HG03457 (cell line): Measurements from ENCODE around the gene TSHR.
"Not testable (repeated sequence)": the region's sequence is repeated elsewhere in the genome, so short reads cannot be mapped to it uniquely, and the experiment has no call there.

Source experiments
- ATAC-seq: cut with Tn5 transposase; IDR thresholded peaks from one replicate; pipeline ENCODE4 v1.9.1; 2021; ENCODE audit warnings: moderate number of reproducible peaks; ENCODE audit not compliant: unreplicated experiment

Gene TSHR

GRCh38 chr14:80948291-80948690 lies 7.1 kb upstream of the TSHR start:
- ATAC-seq = no peak

DNA sequence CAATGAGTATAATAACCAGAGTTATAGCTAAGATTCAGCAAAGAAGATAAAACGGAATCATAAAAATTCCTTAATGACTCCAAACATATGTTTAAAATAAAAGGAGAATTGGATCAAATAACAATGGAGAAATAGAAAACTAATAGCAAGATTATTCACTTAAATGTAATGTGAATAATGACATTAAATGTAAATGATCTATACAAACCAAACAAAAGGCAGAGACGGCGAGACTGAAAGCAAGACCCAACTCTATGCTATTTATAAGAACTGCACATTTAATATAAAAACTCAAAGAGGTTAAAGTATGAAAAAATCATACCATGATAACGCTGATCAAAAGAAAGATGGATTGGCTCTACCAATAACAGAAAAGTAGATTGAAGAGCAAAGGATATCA lies 3.9 kb upstream of the TSHR start:
- ATAC-seq = no peak

DNA sequence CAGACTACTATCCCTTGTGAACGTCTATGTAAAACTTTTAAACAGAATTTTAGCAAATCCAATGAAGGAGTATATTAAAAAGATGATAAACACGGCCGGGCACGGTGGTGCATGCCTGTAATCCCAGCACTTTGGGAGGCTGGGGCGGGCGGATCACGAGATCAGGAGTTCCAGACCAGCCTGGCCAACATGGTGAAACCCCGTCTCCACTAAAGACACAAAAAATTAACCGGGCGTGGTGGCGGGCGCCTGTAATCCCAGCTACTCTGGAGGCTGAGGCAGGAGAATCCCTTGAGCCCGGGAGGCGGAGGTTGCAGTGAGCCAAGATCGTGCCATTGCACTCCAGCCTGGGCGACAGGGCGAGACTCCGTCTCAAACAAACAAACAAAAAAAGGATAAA lies 2.2 kb upstream of the TSHR start:
- ATAC-seq = not testable (repeated sequence)

DNA sequence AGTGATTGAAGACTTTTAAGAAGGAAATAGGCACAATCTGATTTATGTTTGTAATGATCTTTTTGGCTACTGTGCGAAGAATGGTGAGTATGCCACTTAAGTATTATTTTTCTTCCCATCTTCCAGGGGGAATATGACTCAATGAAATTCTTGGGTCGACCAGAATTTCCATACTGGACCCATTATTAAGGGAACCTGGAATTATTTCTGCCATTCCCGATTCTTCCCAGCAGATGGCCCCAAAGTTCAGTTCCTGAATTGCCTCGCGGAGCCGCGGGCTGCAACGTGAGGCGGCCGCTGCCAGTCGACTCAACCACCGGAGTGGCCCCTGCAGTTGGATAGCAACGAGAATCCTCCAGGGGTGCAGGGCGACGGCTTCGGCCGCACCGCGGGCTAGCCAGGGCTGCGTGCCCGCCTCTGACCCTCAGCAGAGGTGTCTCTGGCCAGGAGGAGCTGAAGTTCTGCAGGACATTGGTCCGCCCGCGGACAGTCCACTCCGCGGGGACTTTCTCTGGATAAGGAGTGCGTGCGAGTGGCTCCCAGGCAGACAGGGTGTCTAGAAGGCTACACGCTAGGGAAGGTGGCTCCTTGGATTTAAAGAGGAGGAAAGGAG lies 628 bp upstream of the TSHR start:
- ATAC-seq = no peak

- no peak for ATAC-seq
These were observed 681 bp downstream of the TSHR start for GRCh38 chr14:80956102-80956501.

DNA sequence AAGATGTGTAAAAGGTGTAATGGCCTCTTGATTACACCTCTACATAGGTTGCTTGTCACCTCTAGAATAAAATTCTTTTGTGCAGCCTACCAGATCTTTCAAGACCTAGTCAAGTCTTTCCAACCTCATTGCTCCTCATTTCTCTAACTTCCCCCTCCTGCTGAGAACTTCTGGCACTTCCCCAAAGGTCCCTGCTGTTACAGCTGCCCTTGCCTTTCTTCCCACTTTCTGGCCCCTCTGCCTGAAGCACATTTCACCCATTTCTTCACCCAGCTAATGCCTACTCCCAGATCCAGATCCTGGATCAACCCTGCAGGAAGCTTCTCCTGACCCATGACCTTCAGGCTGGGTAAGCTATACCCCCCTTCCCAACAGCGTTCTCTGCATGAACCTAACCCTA lies 1.5 kb downstream of the TSHR start:
- no peak for ATAC-seq

DNA sequence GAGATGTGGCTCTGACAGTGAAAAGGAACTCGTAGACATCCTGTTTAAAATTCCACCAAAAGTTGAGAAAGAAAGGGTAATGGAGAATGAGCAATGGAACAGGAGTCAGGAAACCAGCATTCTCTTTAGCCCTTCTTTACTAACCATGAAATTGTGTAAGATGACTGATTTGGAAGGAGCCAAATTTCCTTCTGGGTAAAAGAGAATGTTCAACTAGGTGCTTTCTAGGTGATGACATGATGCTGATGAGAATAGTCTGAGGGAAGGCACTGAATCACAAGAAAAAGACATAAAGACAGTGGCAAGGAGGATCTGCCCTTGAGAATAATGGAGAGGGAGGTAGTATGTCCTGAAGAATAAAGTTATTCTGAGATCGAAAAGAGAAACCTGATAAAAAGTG lies 2.2 kb downstream of the TSHR start:
- no peak for ATAC-seq

- ATAC-seq = no peak
These were observed 2.8 kb downstream of the TSHR start for GRCh38 chr14:80958226-80958625.

DNA sequence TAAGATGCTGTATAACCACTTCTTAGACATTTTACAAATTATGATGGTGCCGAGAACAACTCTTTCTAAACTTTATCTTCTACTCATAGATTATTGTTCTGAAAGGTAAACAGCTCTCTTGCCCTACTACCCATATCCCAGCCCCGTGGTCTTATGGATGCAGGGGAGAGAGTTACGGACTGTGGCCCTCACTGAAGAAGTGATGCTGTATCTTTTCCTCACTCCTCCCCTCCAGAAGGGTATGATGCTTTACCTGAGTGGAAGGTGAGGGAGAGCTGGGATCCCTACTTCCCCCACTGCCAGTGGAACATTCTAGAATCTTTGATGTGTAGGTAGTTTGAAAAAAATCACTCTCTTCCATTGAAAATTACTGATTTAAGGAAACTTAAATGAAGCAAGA lies 3.5 kb downstream of the TSHR start:
- no peak for ATAC-seq

DNA sequence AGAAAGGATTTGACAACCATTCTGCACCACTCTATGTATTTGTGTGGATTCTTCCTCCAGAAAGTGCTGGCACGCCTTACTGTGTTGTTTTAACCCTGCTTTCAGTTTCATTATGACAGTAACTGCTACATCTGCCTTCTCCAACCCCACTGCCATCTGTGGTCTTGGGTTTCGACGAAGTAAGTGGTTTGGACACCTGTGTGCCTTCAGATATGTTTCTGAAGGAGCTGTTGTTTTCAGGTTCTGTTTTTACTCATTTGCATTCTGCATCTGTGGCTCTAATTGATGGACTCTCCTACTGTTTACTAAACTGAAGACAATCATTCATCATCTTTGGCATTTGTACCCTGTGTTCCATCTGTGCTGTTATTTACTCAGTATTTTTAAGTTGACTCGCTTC lies 4.1 kb downstream of the TSHR start:
- peak; percentile 98 for ATAC-seq

DNA sequence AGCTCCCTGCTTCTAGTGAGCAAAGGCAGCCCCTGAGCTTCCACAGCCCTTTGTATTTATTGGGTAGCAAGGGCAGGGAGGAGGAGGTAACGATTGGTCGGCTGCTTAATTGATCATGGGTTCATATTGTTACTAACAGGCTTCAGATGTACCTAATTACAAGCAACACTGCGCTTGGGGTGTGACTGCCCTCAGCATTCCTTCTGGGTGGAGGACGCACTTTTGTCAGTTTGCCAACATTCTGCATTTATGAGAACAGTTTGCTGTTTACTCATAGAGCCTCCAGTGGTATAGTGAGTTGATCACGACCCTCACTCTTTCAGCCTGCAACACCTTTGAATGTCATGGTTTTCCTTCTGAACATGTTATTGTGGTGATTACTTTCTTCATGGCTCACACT lies 9.6 kb downstream of the TSHR start:
- no peak for ATAC-seq

- no peak for ATAC-seq
These were observed 18.7 kb downstream of the TSHR start for GRCh38 chr14:80973931-80974641.

DNA sequence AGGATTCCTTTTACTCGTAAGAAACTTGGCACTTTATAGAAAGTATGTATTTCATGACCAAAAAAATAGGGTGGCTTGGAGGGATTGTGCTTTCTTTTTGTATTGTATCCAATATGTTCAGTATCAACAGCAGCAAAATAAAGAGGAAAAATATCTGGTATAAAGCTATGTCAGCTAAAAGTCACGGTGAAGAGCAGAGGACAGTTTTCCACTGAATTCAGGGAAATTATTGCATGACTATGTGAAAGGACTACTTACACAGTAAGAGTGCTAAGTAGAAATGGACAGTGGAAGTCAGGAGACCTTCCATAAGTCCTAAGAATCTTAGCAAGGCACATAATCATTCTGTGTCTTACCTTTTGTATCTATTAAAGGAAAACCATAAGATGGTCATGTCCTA lies 19.3 kb downstream of the TSHR start:
- no peak for ATAC-seq

DNA sequence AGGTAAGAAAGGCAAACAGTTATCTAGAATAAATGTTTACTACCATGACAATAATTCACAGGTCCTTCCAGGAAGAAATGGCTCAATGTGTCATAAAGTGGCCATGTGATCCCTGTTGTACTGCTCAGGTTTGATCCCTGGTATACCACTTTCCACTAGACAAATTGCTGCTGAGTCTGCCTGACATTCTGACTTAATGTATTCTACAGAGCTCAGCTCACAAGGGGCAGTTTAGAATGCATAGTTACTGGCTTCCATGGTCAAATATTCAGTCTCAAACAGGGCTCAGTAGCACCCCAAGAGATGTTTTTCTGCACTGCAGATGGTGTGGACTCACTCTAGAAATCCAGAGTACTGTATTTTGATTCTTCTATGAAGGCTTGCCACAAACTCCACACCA lies 21.8 kb downstream of the TSHR start:
- no peak for ATAC-seq

DNA sequence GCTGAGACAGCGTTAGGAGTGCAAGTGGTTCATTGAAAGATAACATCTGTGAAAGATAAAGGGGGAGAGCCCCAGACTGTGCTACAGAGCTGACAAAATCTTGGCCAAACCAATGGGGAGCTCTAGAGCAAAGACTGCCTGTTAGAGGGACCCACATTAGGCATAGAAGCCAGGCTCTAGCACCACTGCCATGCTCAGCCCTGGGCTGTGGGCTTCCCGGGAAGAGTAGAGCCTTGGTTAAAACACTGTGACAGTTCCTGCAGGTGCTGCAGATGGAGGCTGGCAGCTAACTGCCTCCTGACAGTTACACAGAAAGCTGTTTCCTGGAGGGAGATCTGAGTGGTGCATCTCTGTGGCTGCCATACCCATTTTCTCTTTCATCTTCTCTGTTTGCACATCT lies 23.0 kb downstream of the TSHR start:
- no peak for ATAC-seq

DNA sequence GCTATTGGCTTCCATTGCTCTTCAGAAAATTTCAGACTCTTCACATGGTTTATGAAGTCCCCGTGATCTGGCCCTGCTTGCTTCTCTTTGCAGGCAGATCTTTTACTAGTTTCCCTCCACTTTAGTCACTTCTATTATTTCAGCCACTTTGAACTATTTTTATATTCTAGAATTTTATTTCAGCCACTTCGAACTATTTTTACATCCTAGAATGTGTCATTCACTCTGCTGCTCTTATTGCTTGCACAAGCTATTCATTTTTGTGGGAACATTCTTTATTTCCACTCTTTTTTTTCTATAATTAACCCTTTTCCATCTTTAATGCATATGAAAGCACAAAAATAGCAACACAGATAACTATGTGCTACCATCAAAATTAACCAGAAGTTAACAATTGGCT lies 24.5 kb downstream of the TSHR start:
- ATAC-seq = no peak

DNA sequence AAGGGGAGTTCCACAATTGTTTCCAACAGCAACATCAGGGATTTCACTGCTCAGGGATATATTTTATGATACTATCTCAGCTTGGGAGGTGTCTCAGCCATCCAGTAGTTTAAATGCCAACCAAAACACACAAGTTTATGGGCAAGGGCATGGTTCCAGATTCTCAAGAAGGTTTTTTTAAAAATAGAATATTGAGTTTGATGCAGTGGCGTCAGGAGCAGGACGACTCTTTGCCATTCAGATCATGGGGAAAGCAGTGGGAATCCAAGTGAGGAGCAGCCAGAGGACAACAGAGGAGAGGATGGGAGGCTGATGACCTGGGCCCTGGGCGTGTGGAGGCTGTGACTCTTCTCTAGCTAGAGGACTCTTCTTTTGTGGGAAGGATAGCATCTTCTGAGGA lies 25.7 kb downstream of the TSHR start:
- ATAC-seq = no peak

DNA sequence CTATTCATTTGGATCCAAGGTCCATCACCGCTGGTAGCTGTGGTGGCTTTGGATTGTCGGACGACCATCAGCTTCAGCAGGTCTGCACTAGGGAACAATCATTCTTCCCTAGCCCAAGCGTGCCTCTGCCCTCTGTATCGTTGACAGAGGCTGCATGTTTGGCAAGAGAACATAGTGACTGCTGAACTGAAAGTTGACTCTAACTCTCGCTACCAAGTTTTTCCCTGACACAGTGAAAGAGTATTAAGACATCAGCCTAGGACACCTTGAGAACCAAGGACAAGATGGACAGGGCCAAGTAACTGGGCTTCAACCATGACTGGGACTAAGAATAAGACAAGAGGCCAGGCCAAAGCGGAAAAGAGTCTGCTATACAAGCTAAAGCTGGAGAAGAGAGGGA lies 26.3 kb downstream of the TSHR start:
- no peak for ATAC-seq

GRCh38 chr14:80982711-80983110 lies 27.3 kb downstream of the TSHR start:
- ATAC-seq = no peak

DNA sequence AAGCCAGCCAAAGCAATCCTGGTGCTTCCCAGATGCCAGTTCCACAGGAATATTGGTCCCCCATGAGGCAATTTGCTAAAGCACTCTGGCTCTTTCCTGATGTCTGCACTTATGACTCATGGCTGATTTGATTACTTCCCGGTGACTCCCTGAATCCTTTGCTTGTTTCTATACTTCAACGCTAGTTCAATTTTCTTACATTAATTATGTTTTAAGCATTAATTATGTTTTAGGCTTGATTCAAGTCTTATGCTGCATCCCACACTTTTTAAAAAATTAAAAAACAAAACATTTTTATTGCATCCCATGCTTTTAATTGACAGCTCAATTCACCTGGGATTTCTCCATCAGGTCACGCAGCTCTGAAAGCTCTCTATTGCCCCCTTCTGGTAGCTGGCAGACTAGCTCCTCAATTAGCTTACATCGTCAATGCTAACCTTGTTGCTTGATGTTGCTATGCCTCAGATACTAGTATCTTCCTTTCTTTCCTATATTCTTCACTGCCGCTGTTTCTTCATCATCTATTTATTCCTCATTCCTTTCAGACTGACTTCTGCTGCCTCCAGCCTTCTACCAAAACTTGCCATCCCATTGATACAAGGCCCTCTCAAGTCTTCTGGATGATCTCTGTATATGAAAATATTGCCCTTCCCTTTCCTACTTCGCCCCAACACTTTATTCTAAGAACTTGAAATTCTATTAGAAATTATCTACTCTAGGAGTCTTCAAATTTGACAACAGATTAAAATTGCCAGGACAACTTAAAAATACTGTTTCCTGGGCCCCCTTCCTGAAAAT lies 32.0 kb downstream of the TSHR start:
- no peak for ATAC-seq

DNA sequence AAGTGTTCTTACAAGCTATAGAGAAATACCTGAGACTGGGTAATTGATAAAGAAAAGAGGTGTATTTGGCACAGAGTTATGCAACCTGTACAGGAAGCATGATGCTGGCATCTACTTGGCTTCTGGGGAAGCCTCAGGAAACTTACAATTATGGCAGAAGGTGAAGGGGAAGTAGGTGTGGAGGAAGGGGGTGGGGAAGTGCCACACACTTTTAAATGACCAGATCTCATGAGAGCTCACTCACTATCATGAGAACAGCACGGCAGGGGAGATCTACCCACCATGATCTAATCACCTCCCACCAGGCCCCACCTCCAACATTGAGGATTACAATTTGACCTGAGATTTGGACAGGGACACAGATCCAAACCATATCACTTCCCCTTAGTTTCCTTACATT lies 32.8 kb downstream of the TSHR start:
- ATAC-seq = no peak

DNA sequence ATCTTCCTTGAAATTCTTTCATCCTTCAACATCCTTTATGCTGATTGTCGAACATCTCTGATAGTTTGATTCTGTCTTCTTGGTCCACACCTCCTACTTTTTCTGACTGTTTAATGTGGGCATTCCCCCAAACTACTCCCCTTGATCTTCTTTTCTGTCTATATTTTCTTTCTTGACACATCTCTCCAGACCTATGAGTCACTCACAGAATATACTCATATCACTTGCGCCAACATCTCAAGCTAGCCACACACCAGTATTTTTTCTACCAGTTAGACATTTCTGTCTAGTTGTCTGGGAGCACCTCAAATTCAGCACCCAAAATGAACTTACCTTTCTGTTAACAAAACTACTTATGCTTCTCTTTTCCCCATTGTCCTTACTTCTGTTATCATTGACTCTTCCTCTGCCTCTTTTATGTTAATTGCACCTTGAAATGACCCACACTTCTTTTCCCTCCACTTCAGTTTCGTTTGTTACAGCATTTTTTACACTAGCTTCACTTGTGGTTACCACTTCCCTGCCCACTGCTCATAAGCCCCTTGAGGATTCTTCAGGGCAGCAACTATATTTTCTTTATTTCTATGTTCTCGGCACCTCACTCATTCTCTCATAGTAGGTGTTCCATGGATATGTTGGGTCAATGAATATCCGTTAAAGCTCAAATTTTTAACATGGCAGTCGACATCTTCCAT lies 33.5 kb downstream of the TSHR start:
- peak; percentile 49 for ATAC-seq
